Activated T-cell treated with anti-CD3 and anti-CD28 coated beads for 1 hour (primary cell): ENCODE results near the gene OXCT2.
"Not testable (repeated sequence)": the region's sequence is repeated elsewhere in the genome, so short reads cannot be mapped to it uniquely, and the experiment has no call there.

ENCODE experiments used
- DNase-seq: peaks from one replicate; pipeline ENCODE4 v3.0.0-alpha.2; 2020; ENCODE audit warnings: low read depth

The OXCT2 gene

DNA sequence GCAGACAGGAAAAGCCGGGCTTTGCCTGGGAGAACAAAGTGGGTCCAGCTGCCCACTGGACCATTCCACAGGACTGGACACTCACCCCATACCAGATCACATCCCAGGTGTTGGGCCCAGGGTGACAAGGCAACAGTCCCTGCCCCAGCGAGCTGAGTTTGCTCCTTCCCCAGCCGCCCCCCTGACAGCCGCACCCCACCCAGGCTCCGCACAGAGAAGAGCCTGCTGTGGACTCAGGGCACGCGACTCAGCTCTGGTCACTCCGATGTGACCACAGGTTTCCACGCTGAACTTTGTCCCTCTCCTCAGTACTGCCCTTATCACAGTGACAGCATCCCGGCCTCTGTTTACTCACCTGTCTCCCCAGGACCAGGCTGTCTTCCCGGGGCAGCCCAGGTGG lies 16.3 kb upstream of the OXCT2 start:
- DNase-seq: no peak

DNA sequence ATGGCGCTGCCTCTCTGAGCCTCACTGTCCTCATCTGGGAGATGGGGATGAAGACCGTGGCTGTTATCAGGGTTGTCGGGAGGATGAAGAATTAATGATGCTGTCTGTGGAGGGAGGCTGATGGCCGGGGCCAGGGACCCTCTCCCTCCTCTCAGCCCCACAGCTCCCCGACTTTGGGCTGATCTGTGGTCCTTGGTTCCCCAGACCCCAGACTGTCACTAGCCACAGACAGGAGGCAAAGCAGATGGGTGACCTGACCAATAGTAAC lies 15.9 kb upstream of the OXCT2 start:
- not testable (repeated sequence) for DNase-seq

GRCh38 chr1:39786303-39787107 lies 15.4 kb upstream of the OXCT2 start:
- DNase-seq: not testable (repeated sequence)

- DNase-seq: not testable (repeated sequence)
Measured at GRCh38 chr1:39782685-39783084, 11.5 kb upstream of the OXCT2 start.

DNA sequence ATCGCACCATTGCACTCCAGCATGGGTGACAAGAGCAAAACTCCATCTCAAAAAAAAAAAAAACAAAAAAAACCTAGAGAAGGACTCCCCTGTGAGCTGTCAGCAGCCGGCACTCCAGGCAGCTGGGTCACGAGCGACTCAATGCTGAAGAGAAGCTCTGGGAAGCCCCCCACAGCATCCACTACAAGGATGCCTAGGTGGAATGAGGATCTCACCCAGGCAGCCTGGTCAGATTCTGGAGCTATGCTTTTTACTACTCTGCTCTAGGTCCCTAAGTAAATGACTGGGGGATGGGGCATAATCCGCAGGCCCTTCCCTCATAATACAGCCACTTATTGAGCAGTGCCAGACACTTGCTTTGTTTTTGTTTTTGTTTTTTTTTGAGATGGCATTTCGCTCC lies 11.0 kb upstream of the OXCT2 start:
- DNase-seq: no peak

- DNase-seq: no peak
Measured at GRCh38 chr1:39781349-39781715, 10.2 kb upstream of the OXCT2 start.

DNA sequence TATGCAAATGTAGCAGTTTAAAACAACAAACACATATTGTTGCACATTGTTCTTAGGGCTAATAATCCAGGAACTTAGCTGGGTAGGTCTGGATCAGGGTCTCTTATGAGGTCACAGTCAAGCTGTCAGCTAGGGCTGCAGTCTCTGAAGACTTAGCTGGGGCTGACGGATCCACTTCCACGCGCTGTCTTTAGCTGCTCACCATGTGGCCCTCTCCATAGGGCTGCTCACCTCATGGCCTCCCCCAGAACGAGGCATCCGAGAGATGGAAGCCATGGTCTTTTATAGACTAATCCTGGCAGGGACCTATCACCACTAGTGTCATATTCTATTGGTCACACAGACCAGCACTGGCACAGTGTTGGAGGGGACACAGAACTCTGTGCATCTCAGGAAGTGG lies 8.7 kb upstream of the OXCT2 start:
- DNase-seq: no peak

- DNase-seq: no peak
Measured at GRCh38 chr1:39779137-39779536, 8.0 kb upstream of the OXCT2 start.

GRCh38 chr1:39778463-39779099 lies 7.4 kb upstream of the OXCT2 start:
- DNase-seq: not testable (repeated sequence)

GRCh38 chr1:39777896-39778295 lies 6.7 kb upstream of the OXCT2 start:
- DNase-seq: not testable (repeated sequence)

GRCh38 chr1:39777306-39777705 lies 6.2 kb upstream of the OXCT2 start:
- no peak for DNase-seq

DNA sequence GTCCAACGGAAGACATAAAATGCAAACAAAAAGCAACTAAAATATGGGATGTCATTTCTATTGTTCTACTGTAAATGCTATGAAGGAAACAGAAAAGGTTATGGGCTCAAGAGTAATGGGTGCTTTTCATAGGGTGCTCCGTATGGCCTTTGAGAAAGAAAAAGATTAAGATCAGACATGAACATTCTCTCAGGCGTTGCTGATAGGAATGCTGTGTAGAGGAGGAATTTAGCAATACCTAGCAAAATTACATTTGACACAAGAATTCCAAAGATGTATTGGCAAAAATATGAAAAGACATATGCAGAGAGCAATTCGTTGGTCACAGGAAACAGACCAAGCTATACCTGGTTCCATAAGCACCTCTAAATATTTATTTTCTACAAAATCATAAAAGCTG lies 5.7 kb upstream of the OXCT2 start:
- DNase-seq: no peak

- DNase-seq: no peak
Measured at GRCh38 chr1:39776400-39776713, 5.2 kb upstream of the OXCT2 start.

DNA sequence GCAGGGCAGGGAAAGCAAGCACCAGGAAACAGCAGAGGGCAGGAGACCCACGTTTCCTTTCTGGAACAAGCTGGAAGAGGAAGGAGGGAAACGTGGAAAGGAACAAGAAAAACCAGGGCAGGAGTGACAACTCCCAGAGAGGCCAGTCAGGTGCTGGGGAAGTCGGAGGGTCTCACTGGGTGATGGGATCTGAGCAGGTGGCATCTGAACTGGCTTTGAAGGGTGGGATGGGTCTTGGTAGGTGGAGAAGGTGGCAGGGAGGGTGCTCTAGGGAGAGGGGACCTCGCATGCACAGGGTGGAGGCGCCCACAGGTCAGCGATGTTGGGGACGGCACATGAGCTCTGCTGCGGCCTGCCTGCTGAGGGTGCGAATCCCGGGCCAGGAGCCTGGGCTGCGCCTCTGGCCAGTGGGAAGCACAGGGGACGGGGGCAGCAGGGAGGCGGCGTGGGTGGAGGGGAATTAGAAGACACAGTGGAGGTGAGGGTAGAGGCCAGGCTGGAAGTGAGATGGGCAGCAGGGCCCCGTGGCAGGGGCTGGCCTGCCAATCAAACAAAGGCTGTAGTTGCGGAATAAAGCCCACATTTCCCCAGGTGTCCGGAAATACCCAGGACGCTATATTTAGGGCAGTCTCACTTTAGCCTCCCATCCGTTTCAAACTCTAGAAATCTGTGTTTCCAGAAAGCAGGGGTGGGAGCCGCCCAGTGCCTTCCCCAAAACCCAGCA lies 4.7 kb upstream of the OXCT2 start:
- DNase-seq: not testable (repeated sequence)

DNA sequence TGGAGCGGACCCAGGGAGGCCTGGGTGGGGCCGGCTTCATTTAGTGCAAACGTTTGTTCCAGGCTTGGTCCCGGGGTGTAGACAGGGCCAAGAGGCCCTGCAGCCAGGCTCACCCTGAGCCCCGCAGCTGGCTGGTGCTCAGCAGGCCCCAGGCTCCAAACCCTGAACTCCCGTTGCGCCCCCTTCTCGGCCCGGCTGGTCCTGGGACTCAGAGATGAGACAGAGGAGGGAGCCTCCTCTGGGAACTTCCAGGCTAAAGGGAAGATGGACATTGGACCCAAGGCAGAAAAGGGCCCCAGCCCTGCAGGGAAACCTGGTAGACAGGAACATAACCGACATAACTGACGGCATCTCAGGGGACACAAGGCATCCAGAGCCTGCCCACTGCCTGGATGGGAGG lies 4.0 kb upstream of the OXCT2 start:
- not testable (repeated sequence) for DNase-seq

DNA sequence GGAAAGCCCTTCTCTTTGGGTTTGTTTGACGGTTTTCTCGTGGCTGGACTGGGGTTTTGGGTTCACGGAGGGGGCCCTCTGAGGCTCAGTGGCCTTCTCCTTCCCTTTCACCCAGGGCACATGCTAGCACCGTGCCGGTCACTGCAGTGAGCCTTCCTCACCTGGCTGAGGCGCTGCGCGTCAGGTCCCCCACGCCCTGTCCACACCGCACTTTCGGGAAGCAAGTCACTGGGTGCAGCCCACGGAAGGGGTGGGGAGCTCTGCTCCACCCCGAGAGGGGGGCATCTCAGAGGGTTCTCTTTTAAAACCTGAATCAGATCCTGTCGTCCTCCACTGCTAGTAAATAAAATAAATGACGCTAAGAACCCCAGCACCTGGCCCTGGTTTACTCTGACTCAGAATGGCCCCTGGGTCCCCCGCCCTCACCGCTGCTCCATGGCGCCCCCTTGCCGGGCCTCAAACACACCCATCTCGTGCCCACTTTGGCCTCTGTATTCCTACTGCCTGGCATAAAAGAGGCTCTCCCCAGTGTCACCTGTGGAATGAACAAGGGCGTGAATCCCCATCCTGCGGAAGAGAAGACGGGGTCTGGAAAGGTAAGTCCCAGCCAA lies 2.3 kb upstream of the OXCT2 start:
- DNase-seq: not testable (repeated sequence)

DNA sequence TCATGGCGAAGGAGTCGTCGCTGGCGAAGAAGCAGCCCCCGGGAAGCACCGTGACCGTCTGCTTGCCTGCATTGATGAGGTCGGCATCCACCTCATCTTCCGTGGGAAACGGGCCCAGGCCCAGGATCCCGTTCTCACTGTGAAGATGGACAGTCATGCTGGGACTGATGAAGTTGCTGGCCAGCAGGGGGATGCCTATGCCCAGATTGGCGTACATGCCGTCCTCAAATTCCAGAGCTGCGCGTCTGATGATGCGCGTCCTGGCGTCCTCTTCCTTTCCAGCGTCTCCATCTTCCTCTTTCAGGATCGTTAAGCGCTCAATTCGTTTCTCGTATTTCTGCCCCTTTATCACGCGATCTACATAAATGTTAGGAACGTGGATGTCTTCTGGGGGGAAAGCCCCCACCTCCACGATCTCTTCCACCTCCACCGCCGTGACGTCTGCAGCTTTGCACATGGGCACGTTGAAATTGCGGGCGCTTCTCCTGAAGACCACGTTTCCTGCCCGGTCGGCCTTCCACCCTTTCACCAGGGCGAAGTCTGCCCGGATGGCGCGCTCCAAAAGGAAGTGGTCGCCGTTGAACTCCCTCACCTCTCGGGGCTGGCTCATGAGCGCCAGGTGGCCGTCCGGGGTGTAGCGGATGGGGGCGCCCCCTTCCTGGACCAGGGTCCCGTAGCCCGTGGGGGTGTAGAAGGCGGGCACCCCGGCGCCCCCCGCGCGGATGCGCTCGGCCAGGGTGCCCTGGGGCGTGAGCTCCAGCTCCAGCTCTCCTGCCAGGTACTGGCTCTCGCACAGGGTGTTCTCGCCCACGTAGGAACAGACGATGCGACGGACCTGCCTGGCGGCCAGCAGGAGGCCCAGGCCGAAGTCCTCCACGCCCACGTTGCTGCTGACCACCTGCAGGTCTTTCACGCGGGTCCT lies 787 bp downstream of the OXCT2 start:
- not testable (repeated sequence) for DNase-seq

DNA sequence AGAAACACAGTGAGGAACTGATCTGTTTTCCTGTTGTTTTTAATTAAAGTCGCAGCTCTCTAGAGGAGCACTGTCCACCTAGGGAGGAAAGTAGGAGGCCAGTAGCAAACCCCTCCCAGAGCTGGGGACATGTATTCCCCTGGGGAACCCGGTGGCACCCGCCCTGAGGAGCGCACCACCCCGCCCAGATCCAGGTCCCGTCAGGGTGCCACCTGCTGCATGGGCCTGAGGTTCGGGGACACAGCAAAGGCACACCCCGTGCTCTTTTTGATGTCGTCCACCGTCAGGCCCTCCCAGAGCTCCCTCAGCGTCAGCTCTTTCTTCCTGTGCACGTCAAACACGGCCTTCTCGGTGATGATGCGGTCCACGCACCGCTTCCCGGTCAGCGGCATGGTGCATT lies 1.6 kb downstream of the OXCT2 start:
- not testable (repeated sequence) for DNase-seq

DNA sequence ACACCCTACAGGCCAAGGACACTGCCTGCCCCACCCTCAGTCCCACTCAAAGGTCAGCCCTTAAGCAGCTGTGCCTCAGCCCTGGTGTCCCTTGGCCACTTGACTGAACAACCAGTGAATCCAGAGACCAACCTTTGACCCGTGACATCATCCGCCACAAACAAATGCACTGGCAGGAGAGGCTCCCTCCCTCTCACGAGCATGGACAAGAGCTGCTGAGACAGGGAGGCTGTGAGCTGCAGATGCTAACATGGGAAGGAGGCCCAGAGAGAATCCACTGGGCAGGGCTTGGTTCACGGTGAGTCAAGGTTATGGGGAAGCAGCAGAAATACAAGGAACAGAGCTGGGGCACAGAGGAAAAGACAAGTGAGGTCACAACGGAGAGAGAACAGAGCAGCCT lies 4.7 kb downstream of the OXCT2 start:
- DNase-seq: not testable (repeated sequence)

- DNase-seq: not testable (repeated sequence)
Measured at GRCh38 chr1:39764512-39764911, 6.6 kb downstream of the OXCT2 start.

GRCh38 chr1:39763619-39764374 lies 7.4 kb downstream of the OXCT2 start:
- not testable (repeated sequence) for DNase-seq
